Endothelial cell (in vitro differentiated cells): ENCODE measurements around the gene R3HDM2. TPM values are rescaled to one million over a fixed set of nuclear protein-coding genes. Genes with fewer than 3 reads are reported as not detected.
A peak's percentile ranks its signal among the peaks of the same experiment; 100 is the strongest.

ENCODE experiments used
- DNase-seq: peaks from one replicate; pipeline ENCODE4 v3.0.0; 2021; ENCODE audit warnings: low spot score
- H3K27ac Mint-ChIP-seq: one replicate; pipeline ENCODE4 v1.8.0; 2021; ENCODE audit warnings: mixed read lengths, inconsistent platforms; ENCODE audit not compliant: unreplicated experiment
- H3K27me3 Mint-ChIP-seq: one replicate; pipeline ENCODE4 v1.8.0; 2021; ENCODE audit warnings: mild to moderate bottlenecking, moderate library complexity, mixed read lengths, inconsistent platforms; ENCODE audit not compliant: unreplicated experiment
- H3K36me3 Mint-ChIP-seq: one replicate; pipeline ENCODE4 v1.8.0; 2021; ENCODE audit warnings: mild to moderate bottlenecking, low read depth, mixed read lengths, inconsistent platforms; ENCODE audit not compliant: unreplicated experiment
- H3K4me1 Mint-ChIP-seq: one replicate; pipeline ENCODE4 v1.8.0; 2021; ENCODE audit warnings: mild to moderate bottlenecking, mixed read lengths, inconsistent platforms; ENCODE audit not compliant: unreplicated experiment
- H3K4me3 Mint-ChIP-seq: one replicate; pipeline ENCODE4 v1.8.0; 2021; ENCODE audit warnings: mild to moderate bottlenecking, mixed read lengths, inconsistent platforms; ENCODE audit not compliant: unreplicated experiment
- H3K9me3 Mint-ChIP-seq: one replicate; pipeline ENCODE4 v1.8.0; 2021; ENCODE audit warnings: mixed read lengths, inconsistent platforms; ENCODE audit not compliant: unreplicated experiment
- total RNA-seq: library from RNA; stranded (reverse); fragmentation: NEBNext Ultra II Directional; extraction: Animal tissue kit (Norgen Biotek cat#: 25700); gene quantifications from one replicate; pipeline ENCODE4 v1.2.1, GENCODE V29; 2021; ENCODE audit not compliant: unreplicated experiment
- TF ChIP-seq, protein P1 (sequence below): fragments of 200-600 bp; sonication (generic); IDR thresholded peaks from one replicate; pipeline ENCODE4 v1.5.0; 2021; ENCODE audit warnings: antibody characterized with exemption; ENCODE audit not compliant: unreplicated experiment

The R3HDM2 gene
- total RNA-seq, 1 donor from 2014 or later, result 39.4 TPM

DNA sequence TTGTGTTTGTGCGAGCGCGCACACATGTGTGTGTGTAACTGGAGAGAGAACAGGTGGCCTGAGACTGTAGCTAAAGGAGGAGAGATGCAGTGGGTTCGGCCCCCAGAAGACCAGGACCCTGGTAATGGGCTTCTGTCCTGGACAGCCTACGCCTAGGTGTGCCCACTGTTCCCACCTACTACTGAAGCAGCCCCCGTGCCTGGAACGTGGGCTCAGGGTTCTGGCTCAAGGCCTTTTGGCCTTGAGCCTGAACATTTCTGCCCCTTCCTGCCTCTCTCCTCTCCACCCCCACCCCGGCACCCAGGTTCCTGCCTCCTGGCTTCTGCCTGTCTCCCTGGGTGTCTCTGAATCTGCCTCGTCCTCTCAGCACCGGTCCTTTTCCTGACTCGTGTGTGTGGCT lies 215.8 kb downstream of the R3HDM2 start:
- H3K4me3 Mint-ChIP-seq, result peak overlapping the region; percentile 70
- TF ChIP-seq, protein P1, sequence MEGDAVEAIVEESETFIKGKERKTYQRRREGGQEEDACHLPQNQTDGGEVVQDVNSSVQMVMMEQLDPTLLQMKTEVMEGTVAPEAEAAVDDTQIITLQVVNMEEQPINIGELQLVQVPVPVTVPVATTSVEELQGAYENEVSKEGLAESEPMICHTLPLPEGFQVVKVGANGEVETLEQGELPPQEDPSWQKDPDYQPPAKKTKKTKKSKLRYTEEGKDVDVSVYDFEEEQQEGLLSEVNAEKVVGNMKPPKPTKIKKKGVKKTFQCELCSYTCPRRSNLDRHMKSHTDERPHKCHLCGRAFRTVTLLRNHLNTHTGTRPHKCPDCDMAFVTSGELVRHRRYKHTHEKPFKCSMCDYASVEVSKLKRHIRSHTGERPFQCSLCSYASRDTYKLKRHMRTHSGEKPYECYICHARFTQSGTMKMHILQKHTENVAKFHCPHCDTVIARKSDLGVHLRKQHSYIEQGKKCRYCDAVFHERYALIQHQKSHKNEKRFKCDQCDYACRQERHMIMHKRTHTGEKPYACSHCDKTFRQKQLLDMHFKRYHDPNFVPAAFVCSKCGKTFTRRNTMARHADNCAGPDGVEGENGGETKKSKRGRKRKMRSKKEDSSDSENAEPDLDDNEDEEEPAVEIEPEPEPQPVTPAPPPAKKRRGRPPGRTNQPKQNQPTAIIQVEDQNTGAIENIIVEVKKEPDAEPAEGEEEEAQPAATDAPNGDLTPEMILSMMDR, result no peak
- H3K27ac Mint-ChIP-seq, result peak overlapping the region; percentile 34
- no peak for DNase-seq
- H3K4me1 Mint-ChIP-seq, result peaks cover 20% of the 10 kb centered on the region
- no peaks in the 10 kb centered on the region for H3K9me3 Mint-ChIP-seq
- peaks cover 15% of the 10 kb centered on the region for H3K36me3 Mint-ChIP-seq
- peaks cover 43% of the 10 kb centered on the region for H3K27me3 Mint-ChIP-seq

DNA sequence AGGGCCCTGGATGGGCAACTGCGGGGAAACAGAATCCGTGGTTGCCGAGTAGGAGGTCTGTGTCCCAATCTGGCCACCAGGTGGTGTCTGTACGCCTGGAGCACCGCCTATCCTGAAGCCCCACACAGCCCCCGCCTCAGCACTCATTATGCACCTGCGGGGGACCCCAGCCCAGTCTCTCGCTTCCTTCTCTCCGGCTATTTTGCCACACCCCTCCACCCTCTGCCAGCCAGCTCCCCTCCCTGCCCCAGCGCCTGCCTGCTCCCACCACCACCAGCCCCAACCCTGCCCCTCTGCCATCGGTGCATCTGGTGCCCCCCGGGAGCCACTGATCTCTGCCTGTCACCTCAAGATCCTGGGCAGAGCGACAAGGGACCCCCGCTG lies 216.5 kb downstream of the R3HDM2 start:
- Mint-ChIP-seq H3K4me1 (peaks cover 18% of the 10 kb centered on the region), H3K36me3 (peaks cover 15% of the 10 kb centered on the region), H3K4me3 (no peak overlapping the region), H3K9me3 (no peaks in the 10 kb centered on the region), H3K27me3 (peaks cover 39% of the 10 kb centered on the region), H3K27ac (no peak overlapping the region)
- peak; percentile 71 for DNase-seq
- TF ChIP-seq, protein P1, result peak; percentile 51

DNA sequence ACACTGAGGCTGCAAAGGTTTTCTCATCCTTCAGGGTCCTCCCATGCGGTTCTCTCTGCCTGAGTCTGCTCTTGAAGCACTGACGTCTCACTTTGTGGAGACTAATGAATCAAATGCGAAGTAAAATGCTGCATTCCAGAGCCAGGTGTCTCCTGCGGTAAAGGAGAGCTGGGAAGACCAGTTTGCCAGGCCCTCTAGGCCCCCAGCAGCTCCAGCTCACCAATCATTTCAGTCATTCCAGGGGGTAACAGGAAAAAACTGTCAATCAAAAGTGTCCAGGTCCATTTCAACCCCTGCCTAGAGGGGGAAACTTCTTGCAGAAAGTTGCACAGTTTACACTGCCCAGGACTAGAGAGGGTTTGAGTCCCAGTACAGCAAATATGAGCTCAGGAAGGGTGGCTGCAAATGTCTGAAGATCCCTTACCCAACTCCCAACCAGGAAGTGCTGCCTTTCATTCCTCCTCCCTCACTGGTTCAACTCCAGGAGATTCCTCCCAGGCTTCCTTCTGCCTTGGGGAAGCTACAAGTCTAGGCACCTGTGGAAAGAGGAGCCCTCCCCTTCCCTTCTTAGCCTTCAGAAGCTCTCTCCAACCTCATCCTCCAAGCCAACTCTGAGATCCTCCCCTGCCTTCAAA lies 217.0 kb downstream of the R3HDM2 start:
- H3K36me3 Mint-ChIP-seq, result peaks cover 12% of the 10 kb centered on the region
- no peak overlapping the region for H3K27ac Mint-ChIP-seq
- peak overlapping the region; percentile 62 for H3K4me3 Mint-ChIP-seq
- H3K4me1 Mint-ChIP-seq, result peaks cover 18% of the 10 kb centered on the region
- DNase-seq, result no peak
- peaks cover 35% of the 10 kb centered on the region for H3K27me3 Mint-ChIP-seq
- TF ChIP-seq, protein P1, result no peak
- H3K9me3 Mint-ChIP-seq, result no peaks in the 10 kb centered on the region

DNA sequence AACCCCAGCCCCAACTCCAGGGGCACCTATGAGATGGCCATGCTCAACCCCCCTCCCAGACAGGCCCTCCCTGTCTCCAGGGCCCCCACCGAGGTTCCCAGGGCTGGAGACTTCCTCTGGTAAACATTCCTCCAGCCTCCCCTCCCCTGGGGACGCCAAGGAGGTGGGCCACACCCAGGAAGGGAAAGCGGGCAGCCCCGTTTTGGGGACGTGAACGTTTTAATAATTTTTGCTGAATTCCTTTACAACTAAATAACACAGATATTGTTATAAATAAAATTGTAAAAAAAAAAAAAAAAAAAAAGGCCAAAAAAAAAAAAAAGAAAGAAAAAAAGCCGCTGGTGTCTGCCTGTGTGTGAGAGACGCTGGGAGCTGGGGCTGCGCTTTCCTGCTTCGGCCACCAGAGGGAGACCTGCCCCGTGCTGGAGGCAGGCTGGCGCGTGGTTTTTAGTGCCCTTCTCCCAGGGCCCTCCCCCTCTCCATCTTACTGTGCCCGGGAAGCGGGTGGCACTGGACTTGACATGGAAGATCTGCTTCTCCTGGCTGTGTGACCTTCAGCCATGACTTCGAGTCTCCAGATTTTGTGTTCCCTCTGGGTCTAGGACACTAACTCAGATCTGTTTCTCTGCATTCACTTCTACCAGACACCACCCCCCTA lies 217.7 kb downstream of the R3HDM2 start:
- peak; percentile 89 for DNase-seq
- Mint-ChIP-seq H3K4me1 (peaks cover 18% of the 10 kb centered on the region), H3K4me3 (no peak overlapping the region), H3K36me3 (peaks cover 6% of the 10 kb centered on the region), H3K27ac (peak overlapping the region; percentile 61), H3K27me3 (peaks cover 28% of the 10 kb centered on the region), H3K9me3 (no peaks in the 10 kb centered on the region)
- TF ChIP-seq, protein P1, result peak; percentile 84

DNA sequence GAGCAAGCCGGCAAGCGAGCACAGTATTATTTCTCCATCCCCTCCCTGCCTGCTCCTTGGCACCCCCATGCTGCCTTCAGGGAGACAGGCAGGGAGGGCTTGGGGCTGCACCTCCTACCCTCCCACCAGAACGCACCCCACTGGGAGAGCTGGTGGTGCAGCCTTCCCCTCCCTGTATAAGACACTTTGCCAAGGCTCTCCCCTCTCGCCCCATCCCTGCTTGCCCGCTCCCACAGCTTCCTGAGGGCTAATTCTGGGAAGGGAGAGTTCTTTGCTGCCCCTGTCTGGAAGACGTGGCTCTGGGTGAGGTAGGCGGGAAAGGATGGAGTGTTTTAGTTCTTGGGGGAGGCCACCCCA lies 218.2 kb downstream of the R3HDM2 start:
- no peak overlapping the region for H3K4me3 Mint-ChIP-seq
- peaks cover 18% of the 10 kb centered on the region for H3K4me1 Mint-ChIP-seq
- H3K27ac Mint-ChIP-seq, result no peak overlapping the region
- peaks cover 24% of the 10 kb centered on the region for H3K27me3 Mint-ChIP-seq
- DNase-seq, result no peak
- no peaks in the 10 kb centered on the region for H3K9me3 Mint-ChIP-seq
- H3K36me3 Mint-ChIP-seq, result peaks cover 6% of the 10 kb centered on the region
- TF ChIP-seq, protein P1, result no peak
